ENCODE measurements around the gene TDP1.

DNA sequence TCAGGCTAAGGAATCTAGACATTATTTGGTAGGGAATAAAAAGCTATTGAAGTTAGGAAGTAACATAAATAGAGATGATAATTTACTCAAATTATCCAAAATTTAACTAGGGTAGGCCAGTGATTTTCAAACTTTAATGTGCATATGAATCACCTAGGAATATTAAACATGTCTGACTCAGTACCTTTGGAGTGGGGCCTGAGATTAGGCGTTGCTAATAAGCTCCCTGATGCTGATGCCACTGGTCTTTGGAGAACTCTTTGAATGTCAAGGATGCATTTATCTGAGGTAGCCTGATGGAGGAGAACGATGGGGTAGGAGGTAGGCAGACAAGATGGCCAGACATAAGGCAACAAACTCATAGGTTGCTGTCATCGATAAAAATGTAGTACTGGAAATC is 34.4 kb upstream of the TDP1 start:
- TF ChIP-seq POLR2AphosphoS5 (IDR thresholded peaks at IDR 0.05; ENCODE audit: low read depth, low read length) (no peak), SIN3A (IDR thresholded peaks at IDR 0.05; ENCODE audit: borderline replicate concordance, insufficient read depth, low read length) (no peak), TAF1 (IDR thresholded peaks at IDR 0.05; ENCODE audit: borderline replicate concordance, insufficient read depth, low read length) (no peak)

All from PFSK-1 (cell line).